T-helper 1 cell treated with Interleukin-12 subunit alpha and Interleukin-12 subunit beta and Interleukin-4 antibody, amounts not matched to agents 30 ng/mL and 1 ng/mL, for 36 hours (primary cell): ENCODE data around the gene SLC45A1. TPM values are rescaled to one million over a fixed set of nuclear protein-coding genes. Genes with fewer than 3 reads are reported as not detected.

Experiments used
- intact Hi-C: fragments of 100-400 bp; cut with micrococcal nuclease; formaldehyde crosslinking; loops from one replicate; pipeline ENCODE4 v1.15.1; 2024
- total RNA-seq: library from RNA; stranded (reverse); gene quantifications from 2 replicates; pipeline ENCODE4 v1.2.3, GENCODE V29; 2022

SLC45A1 gene
- total RNA-seq, 1 donor from 2014 or later: 0.51 TPM

- intact Hi-C loops: loop anchor here (5.0 kb wide), 1 partner anchor 39 kb away; no protein-coding TSS in a partner anchor
Observed at GRCh38 chr1:8382608-8383505, 64.9 kb downstream of the SLC45A1 start.

DNA sequence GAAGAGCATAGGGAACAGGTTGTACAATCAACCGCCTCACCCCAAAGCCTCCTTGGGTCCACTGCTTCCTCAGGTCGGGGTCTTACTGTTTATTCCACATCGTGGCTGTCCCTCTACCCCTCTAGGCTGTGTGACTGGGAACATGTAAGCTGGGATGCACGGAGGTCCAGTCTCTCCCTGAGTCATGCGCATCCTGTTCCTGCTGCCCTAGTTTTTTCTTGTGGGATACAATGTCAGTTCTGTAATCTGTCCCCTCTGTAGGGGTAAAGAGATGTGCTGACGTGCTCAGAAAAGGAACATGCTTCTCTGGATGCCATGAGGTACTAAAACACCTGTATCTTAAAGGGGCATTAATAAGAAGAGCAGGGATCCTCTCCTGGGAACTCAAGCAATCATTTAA is 66.2 kb downstream of the SLC45A1 start:
- intact Hi-C loops: loop anchor here (5.0 kb wide), 1 partner anchor 38 kb away; no protein-coding TSS in a partner anchor

DNA sequence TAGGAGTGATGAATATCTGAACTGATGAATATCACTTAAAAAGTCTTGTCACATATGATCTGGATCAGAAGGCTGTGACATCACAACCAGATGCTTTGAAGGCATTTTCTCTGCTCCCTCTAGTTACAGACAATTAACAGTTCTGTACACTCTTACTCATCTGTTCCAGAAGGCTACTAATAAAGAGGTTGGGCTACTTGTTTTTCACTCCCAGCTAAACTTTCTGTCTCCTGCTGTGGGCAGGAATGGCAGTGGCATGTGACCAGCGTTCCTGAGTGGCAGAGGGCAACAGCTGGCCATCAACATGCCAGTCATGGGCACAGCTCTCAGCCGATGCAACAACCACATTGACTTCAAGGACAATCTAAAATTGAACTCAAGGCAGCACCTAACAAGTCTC is 66.7 kb downstream of the SLC45A1 start:
- intact Hi-C loops: loop anchor here (5.0 kb wide), 1 partner anchor 38 kb away; no protein-coding TSS in a partner anchor

GRCh38 chr1:8386247-8386646 is 68.3 kb downstream of the SLC45A1 start:
- intact Hi-C loops: no loop called here

GRCh38 chr1:8388732-8389562 is 71.0 kb downstream of the SLC45A1 start:
- intact Hi-C loops: no loop called here

DNA sequence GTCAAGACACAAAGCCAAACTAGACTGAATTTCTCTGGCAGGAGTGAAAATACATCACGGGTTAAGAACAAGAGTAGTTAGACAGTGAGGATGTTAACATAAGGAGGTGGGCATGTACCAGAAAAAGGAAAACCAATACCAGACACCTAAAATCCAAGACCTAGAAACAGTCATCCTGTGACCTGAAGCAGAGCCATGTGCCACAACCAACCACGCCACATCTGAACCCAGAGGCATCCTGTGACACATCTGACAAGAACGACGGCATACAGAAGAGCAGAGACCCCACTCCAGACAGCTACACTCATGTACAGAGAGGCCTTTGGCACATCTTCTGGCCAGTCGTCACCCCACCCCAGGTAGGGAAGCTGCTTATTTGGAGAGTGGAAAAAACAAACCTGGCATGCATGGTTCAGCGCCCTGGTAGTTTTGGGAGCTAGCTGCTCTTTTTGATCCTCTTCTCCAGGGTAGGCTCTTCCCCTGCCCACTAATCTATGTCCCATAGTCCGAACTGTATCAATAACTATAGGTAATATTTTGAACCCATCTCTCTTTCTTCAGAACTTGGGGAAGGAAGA is 72.1 kb downstream of the SLC45A1 start:
- intact Hi-C loops: no loop called here

GRCh38 chr1:8390707-8391106 is 72.8 kb downstream of the SLC45A1 start:
- intact Hi-C loops: no loop called here

DNA sequence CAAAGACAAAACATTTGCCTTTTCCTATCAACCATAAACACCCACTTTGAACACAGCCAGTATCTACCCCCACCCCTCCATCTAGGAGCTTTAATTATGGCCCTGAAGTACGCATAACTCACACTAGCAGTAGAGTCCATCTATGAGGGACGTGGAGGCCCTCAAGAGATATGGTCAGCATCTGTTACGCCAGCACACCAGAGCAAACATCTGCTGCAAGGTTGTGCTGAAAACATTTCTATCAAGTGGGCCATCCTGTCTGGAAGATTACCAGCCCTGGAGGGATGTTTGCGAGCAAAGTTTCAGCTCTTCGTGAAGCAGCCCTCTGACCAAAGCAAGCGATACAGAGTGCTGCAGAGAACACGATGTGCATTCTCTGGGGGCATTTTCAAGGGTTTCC is 74.6 kb downstream of the SLC45A1 start:
- intact Hi-C loops: no loop called here
